GM21447 (cell line): ENCODE results near the gene SYT12.
"Not testable (repeated sequence)": the region's sequence is repeated elsewhere in the genome, so short reads cannot be mapped to it uniquely, and the experiment has no call there.

Experiments used
- ATAC-seq: cut with Tn5 transposase; IDR thresholded peaks from one replicate; pipeline ENCODE4 v1.9.1; 2021; ENCODE audit not compliant: unreplicated experiment

Gene SYT12

GRCh38 chr11:67022961-67023956 lies at the start of gene SYT12:
Gene SYT12 (plus strand): TSS chr11:67023134. CDS start chr11:67030145, 7,011 bp downstream.
- no peak for ATAC-seq

GRCh38 chr11:66973956-66974580 lies 48.9 kb upstream of the SYT12 start:
- ATAC-seq, result no peak

GRCh38 chr11:66974724-66975404 lies 48.1 kb upstream of the SYT12 start, which contains the start of gene C11orf86:
Gene C11orf86 (plus strand): TSS chr11:66975304. CDS start chr11:66975363, 59 bp downstream.
- ATAC-seq, result no peak

GRCh38 chr11:66975405-66976027 lies 47.4 kb upstream of the SYT12 start:
- ATAC-seq, result no peak

- ATAC-seq, result no peak
Observed at GRCh38 chr11:66976028-66976467, 46.9 kb upstream of the SYT12 start.

- ATAC-seq, result no peak
Observed at GRCh38 chr11:66976925-66977324, 46.0 kb upstream of the SYT12 start.

- no peak for ATAC-seq
Observed at GRCh38 chr11:66978229-66978628, 44.7 kb upstream of the SYT12 start.

GRCh38 chr11:66978717-66979116 lies 44.2 kb upstream of the SYT12 start:
- ATAC-seq, result no peak

- ATAC-seq, result no peak
Observed at GRCh38 chr11:66979336-66979980, 43.5 kb upstream of the SYT12 start.

GRCh38 chr11:66981976-66982578 lies 40.9 kb upstream of the SYT12 start:
- no peak for ATAC-seq

- no peak for ATAC-seq
Observed at GRCh38 chr11:66983275-66983924, 39.5 kb upstream of the SYT12 start.

GRCh38 chr11:66985508-66986177 lies 37.3 kb upstream of the SYT12 start:
- ATAC-seq, result no peak

GRCh38 chr11:66986178-66986545 lies 36.8 kb upstream of the SYT12 start:
- ATAC-seq, result no peak

GRCh38 chr11:66987158-66987620 lies 35.7 kb upstream of the SYT12 start:
- no peak for ATAC-seq

- ATAC-seq, result no peak
Observed at GRCh38 chr11:66987924-66988637, 34.9 kb upstream of the SYT12 start.

- not testable (repeated sequence) for ATAC-seq
Observed at GRCh38 chr11:66988741-66989140, 34.2 kb upstream of the SYT12 start.

- ATAC-seq, result not testable (repeated sequence)
Observed at GRCh38 chr11:66989360-66989759, 33.6 kb upstream of the SYT12 start.

- no peak for ATAC-seq
Observed at GRCh38 chr11:66992041-66992440, 30.9 kb upstream of the SYT12 start.
